K562 (cell line): Measurements from ENCODE around the gene FAM193A. TPM values are rescaled to one million over a fixed set of nuclear protein-coding genes. Genes with fewer than 3 reads are reported as not detected.

Source experiments
- ELF4 ChIP-seq: fragments of 450-650 bp; formaldehyde crosslinking; IDR thresholded peaks from 2 replicates; pipeline ENCODE4 v1.4.0; 2022; ENCODE audit warnings: missing genetic modification characterization
- FOXA1 ChIP-seq: fragments of 450-650 bp; IDR thresholded peaks from 2 replicates; pipeline ENCODE4 v1.6.1; 2016; ENCODE audit warnings: mild to moderate bottlenecking, borderline replicate concordance
- GTF2A2 ChIP-seq: IDR thresholded peaks from 2 replicates; pipeline ENCODE4 v1.6.1; 2016; ENCODE audit warnings: mild to moderate bottlenecking, missing genetic modification characterization, missing compliant biosample characterization
- HNRNPL ChIP-seq: fragments of 200-400 bp; formaldehyde crosslinking; IDR thresholded peaks from 2 replicates; pipeline ENCODE4 v1.6.1; 2017; ENCODE audit warnings: low read depth, mild to moderate bottlenecking, low read length
- ILK ChIP-seq: fragments of 450-650 bp; IDR thresholded peaks from 2 replicates; pipeline ENCODE4 v1.6.1; 2016; ENCODE audit warnings: missing genetic modification characterization, low read depth, mild to moderate bottlenecking, missing compliant biosample characterization, moderate library complexity, borderline replicate concordance
- MAFG ChIP-seq: fragments of 450-650 bp; conservative IDR thresholded peaks from 2 replicates; pipeline ENCODE4 v1.6.1; 2016; ENCODE audit warnings: missing genetic modification characterization, missing compliant biosample characterization
- ZNF12 ChIP-seq: sonication (generic); formaldehyde crosslinking; IDR thresholded peaks from 2 replicates; pipeline ENCODE4 v1.4.0; 2020; ENCODE audit warnings: mild to moderate bottlenecking, missing genetic modification reagents
- polyA plus RNA-seq, 8 experiments: library from polyadenylated mRNA; depleted of rRNA in 4 of 8; stranded (reverse) in 5 of 8; unstranded in 3 of 8; fragments of >200 nt; fragmentation: Nextera tagmentation in 2 of 8; fragmentation: Illumina TruSeq in 1 of 8; extraction: Ambion mirVana in 2 of 8; extraction: Trizol in 1 of 8; gene quantifications; 2 replicates each; pipeline versions ENCODE4 v1.2.1 to v1.2.3, GENCODE V29; 2011 to 2014; ENCODE audit warnings: inconsistent platforms in 1 of 8, missing spikeins in 1 of 8
- total RNA-seq, 7 experiments: library from RNA; depleted of rRNA in 6 of 7; stranded (reverse); fragments of >200 nt in 6 of 7; fragmentation: Illumina TruSeq in 2 of 7; extraction: Trizol in 2 of 7; gene quantifications; 2 replicates each; pipeline versions ENCODE4 v1.2.1 to v1.2.3, GENCODE V29; 2011 to 2021; ENCODE audit warnings: low replicate concordance in 1 of 7
- TF ChIP-seq, protein P1 (sequence below): fragments of 200-600 bp; sonication (generic); IDR thresholded peaks from one replicate; pipeline ENCODE4 v1.6.1; 2012; ENCODE audit warnings: mild to moderate bottlenecking, low read depth, low read length, inconsistent platforms
- TF ChIP-seq, protein P2 (sequence below): fragments of 450-650 bp; IDR thresholded peaks from 2 replicates; pipeline ENCODE4 v1.6.1; 2018; ENCODE audit warnings: mild to moderate bottlenecking, low read depth; ENCODE audit not compliant: partially characterized antibody

Gene FAM193A
- total and polyA plus RNA-seq, 9 of the 15 experiments (the other 6 are each of a cell fraction or from before 2014, with no cell fraction given) = 0.46 to 24.6 (median 9.6) TPM

DNA sequence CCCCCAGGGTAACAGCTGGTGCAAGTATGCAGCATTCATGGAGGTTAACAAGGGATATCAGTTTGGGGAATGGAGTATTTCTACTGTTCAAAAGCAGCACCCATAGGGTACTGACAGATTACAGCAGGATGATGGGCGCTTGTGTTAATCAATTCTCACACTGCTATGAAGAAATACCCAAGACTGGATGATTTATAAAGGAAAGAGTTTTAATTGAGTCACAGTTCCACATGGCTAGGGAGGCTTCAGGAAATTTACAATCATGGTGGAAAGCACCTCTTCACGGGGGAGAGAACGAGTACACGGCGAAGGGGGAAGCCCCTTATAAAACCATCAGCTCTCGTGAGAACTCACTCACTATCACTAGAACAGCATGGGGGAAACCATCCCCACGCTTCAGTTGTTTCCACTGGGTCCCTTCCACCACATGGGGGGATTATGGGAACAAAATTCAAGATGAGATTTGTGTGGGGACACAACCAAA lies 155.5 kb downstream of the FAM193A start (continued):
- TF ChIP-seq, protein P1, sequence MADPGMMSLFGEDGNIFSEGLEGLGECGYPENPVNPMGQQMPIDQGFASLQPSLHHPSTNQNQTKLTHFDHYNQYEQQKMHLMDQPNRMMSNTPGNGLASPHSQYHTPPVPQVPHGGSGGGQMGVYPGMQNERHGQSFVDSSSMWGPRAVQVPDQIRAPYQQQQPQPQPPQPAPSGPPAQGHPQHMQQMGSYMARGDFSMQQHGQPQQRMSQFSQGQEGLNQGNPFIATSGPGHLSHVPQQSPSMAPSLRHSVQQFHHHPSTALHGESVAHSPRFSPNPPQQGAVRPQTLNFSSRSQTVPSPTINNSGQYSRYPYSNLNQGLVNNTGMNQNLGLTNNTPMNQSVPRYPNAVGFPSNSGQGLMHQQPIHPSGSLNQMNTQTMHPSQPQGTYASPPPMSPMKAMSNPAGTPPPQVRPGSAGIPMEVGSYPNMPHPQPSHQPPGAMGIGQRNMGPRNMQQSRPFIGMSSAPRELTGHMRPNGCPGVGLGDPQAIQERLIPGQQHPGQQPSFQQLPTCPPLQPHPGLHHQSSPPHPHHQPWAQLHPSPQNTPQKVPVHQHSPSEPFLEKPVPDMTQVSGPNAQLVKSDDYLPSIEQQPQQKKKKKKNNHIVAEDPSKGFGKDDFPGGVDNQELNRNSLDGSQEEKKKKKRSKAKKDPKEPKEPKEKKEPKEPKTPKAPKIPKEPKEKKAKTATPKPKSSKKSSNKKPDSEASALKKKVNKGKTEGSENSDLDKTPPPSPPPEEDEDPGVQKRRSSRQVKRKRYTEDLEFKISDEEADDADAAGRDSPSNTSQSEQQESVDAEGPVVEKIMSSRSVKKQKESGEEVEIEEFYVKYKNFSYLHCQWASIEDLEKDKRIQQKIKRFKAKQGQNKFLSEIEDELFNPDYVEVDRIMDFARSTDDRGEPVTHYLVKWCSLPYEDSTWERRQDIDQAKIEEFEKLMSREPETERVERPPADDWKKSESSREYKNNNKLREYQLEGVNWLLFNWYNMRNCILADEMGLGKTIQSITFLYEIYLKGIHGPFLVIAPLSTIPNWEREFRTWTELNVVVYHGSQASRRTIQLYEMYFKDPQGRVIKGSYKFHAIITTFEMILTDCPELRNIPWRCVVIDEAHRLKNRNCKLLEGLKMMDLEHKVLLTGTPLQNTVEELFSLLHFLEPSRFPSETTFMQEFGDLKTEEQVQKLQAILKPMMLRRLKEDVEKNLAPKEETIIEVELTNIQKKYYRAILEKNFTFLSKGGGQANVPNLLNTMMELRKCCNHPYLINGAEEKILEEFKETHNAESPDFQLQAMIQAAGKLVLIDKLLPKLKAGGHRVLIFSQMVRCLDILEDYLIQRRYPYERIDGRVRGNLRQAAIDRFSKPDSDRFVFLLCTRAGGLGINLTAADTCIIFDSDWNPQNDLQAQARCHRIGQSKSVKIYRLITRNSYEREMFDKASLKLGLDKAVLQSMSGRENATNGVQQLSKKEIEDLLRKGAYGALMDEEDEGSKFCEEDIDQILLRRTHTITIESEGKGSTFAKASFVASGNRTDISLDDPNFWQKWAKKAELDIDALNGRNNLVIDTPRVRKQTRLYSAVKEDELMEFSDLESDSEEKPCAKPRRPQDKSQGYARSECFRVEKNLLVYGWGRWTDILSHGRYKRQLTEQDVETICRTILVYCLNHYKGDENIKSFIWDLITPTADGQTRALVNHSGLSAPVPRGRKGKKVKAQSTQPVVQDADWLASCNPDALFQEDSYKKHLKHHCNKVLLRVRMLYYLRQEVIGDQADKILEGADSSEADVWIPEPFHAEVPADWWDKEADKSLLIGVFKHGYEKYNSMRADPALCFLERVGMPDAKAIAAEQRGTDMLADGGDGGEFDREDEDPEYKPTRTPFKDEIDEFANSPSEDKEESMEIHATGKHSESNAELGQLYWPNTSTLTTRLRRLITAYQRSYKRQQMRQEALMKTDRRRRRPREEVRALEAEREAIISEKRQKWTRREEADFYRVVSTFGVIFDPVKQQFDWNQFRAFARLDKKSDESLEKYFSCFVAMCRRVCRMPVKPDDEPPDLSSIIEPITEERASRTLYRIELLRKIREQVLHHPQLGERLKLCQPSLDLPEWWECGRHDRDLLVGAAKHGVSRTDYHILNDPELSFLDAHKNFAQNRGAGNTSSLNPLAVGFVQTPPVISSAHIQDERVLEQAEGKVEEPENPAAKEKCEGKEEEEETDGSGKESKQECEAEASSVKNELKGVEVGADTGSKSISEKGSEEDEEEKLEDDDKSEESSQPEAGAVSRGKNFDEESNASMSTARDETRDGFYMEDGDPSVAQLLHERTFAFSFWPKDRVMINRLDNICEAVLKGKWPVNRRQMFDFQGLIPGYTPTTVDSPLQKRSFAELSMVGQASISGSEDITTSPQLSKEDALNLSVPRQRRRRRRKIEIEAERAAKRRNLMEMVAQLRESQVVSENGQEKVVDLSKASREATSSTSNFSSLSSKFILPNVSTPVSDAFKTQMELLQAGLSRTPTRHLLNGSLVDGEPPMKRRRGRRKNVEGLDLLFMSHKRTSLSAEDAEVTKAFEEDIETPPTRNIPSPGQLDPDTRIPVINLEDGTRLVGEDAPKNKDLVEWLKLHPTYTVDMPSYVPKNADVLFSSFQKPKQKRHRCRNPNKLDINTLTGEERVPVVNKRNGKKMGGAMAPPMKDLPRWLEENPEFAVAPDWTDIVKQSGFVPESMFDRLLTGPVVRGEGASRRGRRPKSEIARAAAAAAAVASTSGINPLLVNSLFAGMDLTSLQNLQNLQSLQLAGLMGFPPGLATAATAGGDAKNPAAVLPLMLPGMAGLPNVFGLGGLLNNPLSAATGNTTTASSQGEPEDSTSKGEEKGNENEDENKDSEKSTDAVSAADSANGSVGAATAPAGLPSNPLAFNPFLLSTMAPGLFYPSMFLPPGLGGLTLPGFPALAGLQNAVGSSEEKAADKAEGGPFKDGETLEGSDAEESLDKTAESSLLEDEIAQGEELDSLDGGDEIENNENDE = no peak
- TF ChIP-seq ZNF12 (no peak), GTF2A2 (tag) (no peak), ILK (tag) (no peak), FOXA1 (no peak), HNRNPL (no peak), MAFG (tag) (no peak), ELF4 (CRISPR knock-in tag) (no peak)
- TF ChIP-seq, protein P2, sequence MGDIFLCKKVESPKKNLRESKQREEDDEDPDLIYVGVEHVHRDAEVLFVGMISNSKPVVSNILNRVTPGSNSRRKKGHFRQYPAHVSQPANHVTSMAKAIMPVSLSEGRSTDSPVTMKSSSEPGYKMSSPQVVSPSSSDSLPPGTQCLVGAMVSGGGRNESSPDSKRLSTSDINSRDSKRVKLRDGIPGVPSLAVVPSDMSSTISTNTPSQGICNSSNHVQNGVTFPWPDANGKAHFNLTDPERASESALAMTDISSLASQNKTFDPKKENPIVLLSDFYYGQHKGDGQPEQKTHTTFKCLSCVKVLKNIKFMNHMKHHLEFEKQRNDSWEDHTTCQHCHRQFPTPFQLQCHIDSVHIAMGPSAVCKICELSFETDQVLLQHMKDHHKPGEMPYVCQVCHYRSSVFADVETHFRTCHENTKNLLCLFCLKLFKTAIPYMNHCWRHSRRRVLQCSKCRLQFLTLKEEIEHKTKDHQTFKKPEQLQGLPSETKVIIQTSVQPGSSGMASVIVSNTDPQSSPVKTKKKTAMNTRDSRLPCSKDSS = no peak
- TF ChIP-seq, all 486 proteins: peak for 0
